ENCODE results near the gene C1QTNF4.

- TF ChIP-seq CTCF (conservative IDR thresholded peaks at IDR 0.05): no peak
- TF ChIP-seq ZFX (IDR thresholded peaks at IDR 0.05): no peak
Observed at GRCh38 chr11:47589584-47589976, 4.6 kb downstream of the C1QTNF4 start.
